Activated CD4-positive, alpha-beta T cell treated with anti-CD3 and anti-CD28 coated beads, Interleukin-2, amount 10 ng/mL, durations not matched to agents 24 days and 14 days (primary cell): ENCODE measurements around the gene RSAD1. TPM values are rescaled to one million over a fixed set of nuclear protein-coding genes. Genes with fewer than 3 reads are reported as not detected.

Experiments
- DNase-seq: peaks from one replicate; pipeline ENCODE4 v3.0.0; 2022
- H3K27ac Mint-ChIP-seq: one replicate; pipeline ENCODE4 v1.8.0; 2022; ENCODE audit warnings: mild to moderate bottlenecking, mixed read lengths
- H3K27me3 Mint-ChIP-seq: one replicate; pipeline ENCODE4 v1.8.0; 2022; ENCODE audit warnings: mixed read lengths
- H3K36me3 Mint-ChIP-seq: one replicate; pipeline ENCODE4 v1.8.0; 2022; ENCODE audit warnings: low read depth, mild to moderate bottlenecking, mixed read lengths
- H3K4me1 Mint-ChIP-seq: one replicate; pipeline ENCODE4 v1.8.0; 2021; ENCODE audit warnings: mixed read lengths
- H3K4me3 Mint-ChIP-seq: one replicate; pipeline ENCODE4 v1.8.0; 2022; ENCODE audit warnings: mild to moderate bottlenecking, moderate library complexity, mixed read lengths
- H3K9me3 Mint-ChIP-seq: one replicate; pipeline ENCODE4 v1.8.0; 2021; ENCODE audit warnings: mixed read lengths
- intact Hi-C: fragments of 100-400 bp; cut with micrococcal nuclease; formaldehyde crosslinking; loops from one replicate; pipeline ENCODE4 v1.15.1; 2023
- total RNA-seq: library from RNA; stranded (reverse); gene quantifications from 2 replicates; pipeline ENCODE4 v1.2.3, GENCODE V29; 2022

Gene RSAD1
- total RNA-seq, 1 donor from 2014 or later = 53.6 TPM

DNA sequence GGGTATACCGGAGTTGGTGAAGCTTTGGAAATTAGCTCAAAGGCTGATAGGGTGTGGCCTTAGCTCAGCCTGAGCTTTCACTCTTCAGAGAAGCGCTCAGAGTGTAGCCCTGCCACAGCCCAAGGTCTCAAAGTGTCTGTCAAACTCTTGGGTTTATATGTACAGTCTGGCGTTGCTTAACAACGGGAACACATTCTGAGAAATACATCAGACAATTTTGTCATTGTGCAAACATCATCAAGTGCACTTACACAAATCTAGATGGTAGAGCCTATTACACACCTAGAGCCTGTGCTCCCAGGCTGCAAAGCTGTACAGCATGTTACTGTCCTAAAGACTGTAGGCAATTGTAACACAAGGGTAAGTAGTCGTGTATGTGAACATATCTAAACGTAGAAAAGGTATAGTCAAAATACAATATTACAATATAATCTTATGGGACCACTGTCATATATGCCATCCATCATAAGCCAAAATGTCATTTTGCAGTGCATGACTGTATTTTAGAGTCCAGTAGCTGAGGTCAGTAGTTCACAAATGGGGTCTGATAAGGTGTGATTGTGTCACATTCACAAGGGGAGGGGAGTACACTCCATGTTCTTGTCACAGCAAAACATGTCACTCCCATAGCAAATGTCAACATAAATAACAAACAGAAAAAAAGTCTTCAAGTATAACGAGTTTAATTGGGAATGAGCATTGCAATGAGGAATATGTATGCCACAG, 30.6 kb upstream of the RSAD1 start:
- no peak for DNase-seq
- Mint-ChIP-seq H3K27me3 (no peaks in the 10 kb centered on the region), H3K4me3 (no peak overlapping the region), H3K9me3 (no peaks in the 10 kb centered on the region), H3K4me1 (peaks cover 2% of the 10 kb centered on the region), H3K27ac (no peak overlapping the region), H3K36me3 (no peaks in the 10 kb centered on the region)
- intact Hi-C loops = no loop called here

DNA sequence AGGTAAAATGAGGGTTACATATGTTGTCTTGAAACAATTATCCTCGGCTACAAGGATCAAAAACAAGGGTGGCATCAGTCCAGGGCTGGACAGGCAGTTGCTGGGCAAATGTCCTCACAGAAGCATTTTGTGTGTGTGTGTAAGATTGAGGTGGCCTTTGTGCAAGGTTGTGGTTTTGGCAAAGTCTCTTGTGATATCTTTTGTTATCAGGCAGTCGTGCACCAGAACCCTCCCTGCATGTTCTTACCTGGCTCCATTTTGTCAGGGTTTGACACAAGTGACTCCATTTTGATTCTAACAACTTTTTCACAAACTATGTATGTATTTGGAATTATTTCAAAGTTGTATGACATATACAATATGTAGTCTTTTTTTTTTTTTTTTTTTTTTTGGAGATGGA, 30.0 kb upstream of the RSAD1 start:
- intact Hi-C loops = no loop called here
- H3K27me3 Mint-ChIP-seq = no peaks in the 10 kb centered on the region
- no peak overlapping the region for H3K4me3 Mint-ChIP-seq
- DNase-seq = no peak
- peaks cover 2% of the 10 kb centered on the region for H3K4me1 Mint-ChIP-seq
- no peaks in the 10 kb centered on the region for H3K9me3 Mint-ChIP-seq
- H3K27ac Mint-ChIP-seq = no peak overlapping the region
- H3K36me3 Mint-ChIP-seq = no peaks in the 10 kb centered on the region

DNA sequence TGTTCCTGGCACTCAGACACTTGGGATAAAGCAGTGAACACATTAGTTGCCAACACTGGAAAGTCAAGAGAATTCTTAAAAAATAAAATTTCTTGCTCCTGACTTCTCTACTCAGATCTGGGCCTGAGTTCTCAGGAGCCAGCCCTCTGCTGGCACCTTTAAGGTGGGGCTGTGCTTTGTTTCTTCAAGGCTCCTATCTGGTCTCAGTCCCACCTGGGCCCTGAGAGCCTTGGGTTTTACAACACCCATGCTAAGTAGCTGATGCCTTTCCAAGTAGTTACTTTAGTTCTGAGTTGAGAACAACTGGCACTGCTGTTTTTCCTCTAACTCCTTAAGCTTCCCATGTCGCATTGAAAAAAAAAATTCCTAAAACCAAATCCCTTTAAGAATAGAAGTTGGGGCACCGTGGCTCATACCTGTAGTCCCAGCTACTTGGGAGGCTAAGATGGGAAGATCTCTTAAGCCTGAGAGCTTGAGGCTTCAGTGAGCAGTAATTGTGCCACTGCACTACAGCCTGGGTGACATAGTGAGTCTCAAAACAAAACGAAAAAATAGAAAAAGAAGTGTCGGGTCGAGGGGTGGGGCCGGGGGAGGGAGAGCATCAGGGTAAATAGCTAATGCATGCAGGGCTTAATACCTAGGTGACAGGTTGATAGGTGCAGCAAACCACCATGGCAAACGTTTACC, 26.6 kb upstream of the RSAD1 start:
- no peak for DNase-seq
- Mint-ChIP-seq H3K27me3 (no peaks in the 10 kb centered on the region), H3K4me3 (no peak overlapping the region), H3K27ac (no peak overlapping the region), H3K4me1 (peaks cover 2% of the 10 kb centered on the region), H3K36me3 (no peaks in the 10 kb centered on the region), H3K9me3 (no peaks in the 10 kb centered on the region)
- intact Hi-C loops = no loop called here

DNA sequence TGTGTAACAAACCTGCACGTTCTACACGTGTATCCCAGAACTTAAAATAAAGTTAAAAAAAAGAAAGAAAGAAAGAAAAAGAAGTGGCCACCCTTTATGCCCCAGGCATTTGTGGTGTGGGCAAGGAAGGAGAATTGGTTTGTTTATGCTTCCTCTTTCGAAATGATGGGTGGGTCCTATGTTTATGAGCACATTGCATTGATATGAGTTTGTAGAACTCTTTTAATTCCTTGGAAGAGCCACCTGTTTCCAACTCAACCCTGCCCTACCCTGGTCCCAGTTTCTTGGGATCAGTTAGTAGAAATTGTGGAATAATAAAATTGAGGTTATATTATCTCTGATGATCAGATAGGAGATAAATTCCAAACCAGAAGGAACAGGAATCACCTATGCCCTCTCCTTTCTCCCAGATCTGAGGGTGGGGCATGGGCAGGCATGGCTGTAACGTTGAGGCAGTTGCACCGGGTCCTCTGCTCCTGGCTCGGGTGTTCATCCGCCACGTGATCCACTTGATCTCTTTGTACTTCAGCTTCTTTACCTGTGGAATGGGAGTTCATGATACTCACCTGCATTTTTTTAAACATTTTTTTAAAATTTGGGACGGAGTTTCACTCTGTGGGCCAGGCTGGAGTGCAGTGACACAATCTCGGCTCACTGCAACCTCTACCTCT, 25.9 kb upstream of the RSAD1 start:
- Mint-ChIP-seq H3K9me3 (no peaks in the 10 kb centered on the region), H3K36me3 (no peaks in the 10 kb centered on the region)
- intact Hi-C loops = no loop called here

DNA sequence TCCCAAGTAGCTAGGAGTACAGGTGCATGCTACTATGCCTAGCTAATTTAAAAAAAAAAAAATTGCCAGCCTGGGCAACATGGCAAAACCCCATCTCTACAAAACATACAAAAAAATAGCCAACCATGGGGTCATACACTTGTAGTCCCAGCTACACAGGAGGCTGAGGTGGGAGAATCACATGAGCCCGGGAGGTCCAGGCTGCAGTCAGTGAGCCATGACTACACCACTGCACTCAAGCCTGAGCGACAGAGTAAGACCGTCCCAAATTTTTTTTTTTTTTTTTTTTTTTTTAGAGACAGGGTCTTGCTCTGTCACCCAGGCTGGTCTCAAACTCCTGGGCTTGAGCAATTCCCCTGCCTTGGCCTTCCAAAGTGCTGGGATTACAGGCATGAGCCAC, 24.8 kb upstream of the RSAD1 start:
- Mint-ChIP-seq H3K36me3 (no peaks in the 10 kb centered on the region), H3K9me3 (no peaks in the 10 kb centered on the region), H3K27ac (no peak overlapping the region), H3K4me3 (no peak overlapping the region), H3K4me1 (peaks cover 2% of the 10 kb centered on the region), H3K27me3 (no peaks in the 10 kb centered on the region)
- no peak for DNase-seq
- intact Hi-C loops = no loop called here

More for the DNA sequence above, 25.9 kb upstream of the RSAD1 start:
- Mint-ChIP-seq H3K4me3 (no peak overlapping the region), H3K4me1 (peaks cover 2% of the 10 kb centered on the region), H3K27me3 (no peaks in the 10 kb centered on the region), H3K27ac (no peak overlapping the region)
- DNase-seq = no peak

DNA sequence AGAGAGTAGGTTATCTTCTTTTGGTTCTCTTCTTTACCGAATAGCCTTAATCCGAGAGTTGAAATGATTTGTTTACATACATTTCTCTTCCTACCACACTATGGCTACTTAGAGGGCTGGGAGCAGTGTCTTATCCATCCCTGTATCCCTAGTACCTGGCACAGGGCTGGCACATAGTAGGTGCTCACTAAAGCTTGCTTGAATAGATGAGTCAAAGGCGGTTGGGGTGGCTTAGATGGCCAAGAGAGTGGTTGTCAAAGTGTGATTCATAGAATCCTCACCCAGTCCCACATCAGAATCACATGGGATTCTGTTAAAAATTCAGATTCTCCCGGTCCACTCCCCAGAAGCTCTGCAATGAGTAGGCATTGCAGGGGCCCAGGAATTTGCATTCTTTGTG, 21.0 kb upstream of the RSAD1 start:
- Mint-ChIP-seq H3K4me1 (no peaks in the 10 kb centered on the region), H3K27me3 (no peaks in the 10 kb centered on the region), H3K36me3 (no peaks in the 10 kb centered on the region), H3K4me3 (no peak overlapping the region), H3K27ac (no peak overlapping the region), H3K9me3 (no peaks in the 10 kb centered on the region)
- intact Hi-C loops = no loop called here
- DNase-seq = no peak

DNA sequence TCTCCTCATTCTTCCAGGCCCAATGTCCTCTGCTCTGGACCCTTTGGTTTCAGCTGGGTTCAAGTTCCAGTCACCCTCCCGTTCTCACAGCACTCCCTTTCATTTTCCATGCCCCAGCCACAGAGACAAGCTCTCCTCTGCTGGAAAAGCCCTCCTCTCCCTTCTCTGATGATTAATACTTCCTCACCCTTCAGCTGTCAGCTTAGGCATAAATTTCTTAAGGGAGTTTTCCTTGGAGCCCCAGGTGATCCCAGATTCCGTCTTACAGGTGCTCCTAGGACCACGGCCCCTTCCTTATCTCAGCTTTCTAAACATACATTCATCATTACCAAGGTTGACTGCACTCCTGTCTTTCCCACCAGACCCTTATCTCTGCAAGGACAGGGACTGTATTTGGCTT, 20.4 kb upstream of the RSAD1 start:
- H3K36me3 Mint-ChIP-seq = no peaks in the 10 kb centered on the region
- intact Hi-C loops = no loop called here
- no peaks in the 10 kb centered on the region for H3K9me3 Mint-ChIP-seq
- no peaks in the 10 kb centered on the region for H3K27me3 Mint-ChIP-seq
- no peak for DNase-seq
- H3K4me3 Mint-ChIP-seq = no peak overlapping the region
- no peaks in the 10 kb centered on the region for H3K4me1 Mint-ChIP-seq
- no peak overlapping the region for H3K27ac Mint-ChIP-seq

DNA sequence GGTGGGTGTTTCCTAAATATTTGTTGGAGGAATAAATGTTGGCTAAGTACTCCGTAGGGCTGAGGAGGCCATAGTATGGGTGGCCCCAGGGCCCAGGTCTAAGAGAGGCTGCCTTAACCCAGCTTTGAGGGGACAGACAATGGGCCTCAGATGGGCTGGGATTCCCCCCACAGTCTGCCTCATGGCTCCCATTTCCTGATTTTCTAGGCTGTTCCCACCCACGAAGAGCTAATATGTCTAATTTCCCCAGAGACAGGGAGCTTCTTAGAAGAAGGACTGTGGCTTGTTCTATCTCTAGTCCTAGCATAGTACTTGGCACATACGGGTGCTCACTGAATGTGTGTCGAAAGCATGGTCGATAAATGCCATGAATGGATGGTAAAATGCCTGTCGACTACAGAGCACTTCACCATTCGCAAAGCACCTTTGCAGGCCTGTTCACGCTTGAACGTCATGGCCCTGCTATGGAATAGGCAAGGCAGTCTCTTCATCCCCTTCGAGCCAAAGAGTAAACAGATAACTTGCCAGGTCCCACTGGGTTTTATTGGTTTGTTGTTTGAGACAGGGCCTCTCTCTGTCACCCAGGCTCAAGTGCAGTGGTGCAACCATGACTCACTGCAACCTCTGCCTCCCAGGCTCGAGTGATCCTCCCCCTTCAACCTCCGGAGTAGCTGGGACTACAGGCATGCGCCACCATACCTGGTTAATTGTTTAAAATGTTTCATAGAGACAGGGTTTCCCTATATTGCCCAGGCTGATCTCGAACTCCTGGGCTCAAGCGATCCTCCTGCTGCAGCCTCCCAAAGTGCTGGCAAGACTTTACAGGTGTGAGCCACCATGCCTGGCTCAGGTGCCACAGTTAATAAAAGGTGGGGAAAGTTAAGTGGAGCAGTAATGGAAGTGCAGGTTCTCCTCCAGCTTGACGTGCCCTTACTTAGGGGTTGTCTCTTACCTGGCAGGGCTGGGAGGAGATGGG, 19.7 kb upstream of the RSAD1 start:
- DNase-seq = no peak
- no peaks in the 10 kb centered on the region for H3K27me3 Mint-ChIP-seq
- intact Hi-C loops = no loop called here
- no peak overlapping the region for H3K27ac Mint-ChIP-seq
- H3K36me3 Mint-ChIP-seq = no peaks in the 10 kb centered on the region
- H3K4me3 Mint-ChIP-seq = no peak overlapping the region
- H3K9me3 Mint-ChIP-seq = no peaks in the 10 kb centered on the region
- H3K4me1 Mint-ChIP-seq = no peaks in the 10 kb centered on the region

DNA sequence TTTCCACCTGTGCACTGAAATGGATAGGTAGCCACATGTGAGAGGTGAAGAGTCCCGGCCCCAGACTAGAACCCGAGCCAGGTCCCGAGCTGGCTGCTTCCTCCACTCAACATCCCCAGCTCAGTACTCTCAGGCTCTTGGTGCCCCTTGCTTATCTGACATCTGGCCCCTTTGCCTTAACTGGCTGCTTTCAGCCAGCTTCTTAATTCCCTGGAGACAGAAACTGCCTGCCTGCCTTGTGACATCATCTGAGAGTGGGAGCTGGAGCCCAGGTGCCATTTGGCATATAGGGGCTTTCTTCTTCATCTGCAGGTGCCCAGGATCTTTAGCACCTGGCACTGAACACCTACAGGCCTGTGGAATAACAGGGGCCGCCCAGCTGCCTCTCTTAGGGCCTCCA, 18.9 kb upstream of the RSAD1 start:
- no peak for DNase-seq

DNA sequence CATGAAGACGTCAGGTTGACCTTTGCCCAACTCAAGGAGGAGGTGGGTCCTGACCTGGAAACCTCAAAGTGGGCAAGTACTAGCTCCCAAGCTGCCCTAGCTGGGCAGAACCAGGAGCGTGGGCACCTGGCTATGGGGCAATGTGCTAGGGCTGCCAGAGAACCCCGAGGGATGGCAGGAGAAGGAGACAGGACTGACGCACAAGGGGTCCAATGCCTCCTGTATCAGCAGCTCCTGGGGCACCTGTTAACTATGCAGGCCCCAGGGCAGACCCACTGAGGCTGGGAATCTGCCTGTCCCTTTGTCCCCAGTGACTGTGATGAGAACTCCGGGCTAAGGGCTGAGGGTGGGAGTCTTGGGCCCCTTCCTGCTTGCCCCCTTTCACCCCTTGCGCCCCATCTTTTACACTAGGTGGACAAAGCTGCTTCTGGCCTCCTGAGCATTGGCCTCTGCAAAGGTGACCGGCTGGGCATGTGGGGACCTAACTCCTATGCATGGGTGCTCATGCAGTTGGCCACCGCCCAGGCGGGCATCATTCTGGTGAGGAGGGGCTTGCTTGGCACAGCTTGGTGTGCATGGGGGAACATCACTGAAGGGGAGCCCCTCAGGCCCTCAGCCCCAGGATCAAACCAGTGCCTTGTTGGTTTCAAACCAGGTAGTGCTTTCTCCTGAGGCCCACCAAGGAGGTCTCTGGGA, 17.7 kb upstream of the RSAD1 start:
- Mint-ChIP-seq H3K27me3 (no peaks in the 10 kb centered on the region), H3K9me3 (no peaks in the 10 kb centered on the region), H3K4me1 (no peaks in the 10 kb centered on the region), H3K4me3 (no peak overlapping the region), H3K36me3 (no peaks in the 10 kb centered on the region), H3K27ac (no peak overlapping the region)
- intact Hi-C loops = no loop called here
- no peak for DNase-seq

More for the DNA sequence above, 18.9 kb upstream of the RSAD1 start:
- Mint-ChIP-seq H3K4me1 (no peaks in the 10 kb centered on the region), H3K27ac (no peak overlapping the region), H3K4me3 (no peak overlapping the region), H3K9me3 (no peaks in the 10 kb centered on the region), H3K27me3 (no peaks in the 10 kb centered on the region), H3K36me3 (no peaks in the 10 kb centered on the region)
- intact Hi-C loops = no loop called here

DNA sequence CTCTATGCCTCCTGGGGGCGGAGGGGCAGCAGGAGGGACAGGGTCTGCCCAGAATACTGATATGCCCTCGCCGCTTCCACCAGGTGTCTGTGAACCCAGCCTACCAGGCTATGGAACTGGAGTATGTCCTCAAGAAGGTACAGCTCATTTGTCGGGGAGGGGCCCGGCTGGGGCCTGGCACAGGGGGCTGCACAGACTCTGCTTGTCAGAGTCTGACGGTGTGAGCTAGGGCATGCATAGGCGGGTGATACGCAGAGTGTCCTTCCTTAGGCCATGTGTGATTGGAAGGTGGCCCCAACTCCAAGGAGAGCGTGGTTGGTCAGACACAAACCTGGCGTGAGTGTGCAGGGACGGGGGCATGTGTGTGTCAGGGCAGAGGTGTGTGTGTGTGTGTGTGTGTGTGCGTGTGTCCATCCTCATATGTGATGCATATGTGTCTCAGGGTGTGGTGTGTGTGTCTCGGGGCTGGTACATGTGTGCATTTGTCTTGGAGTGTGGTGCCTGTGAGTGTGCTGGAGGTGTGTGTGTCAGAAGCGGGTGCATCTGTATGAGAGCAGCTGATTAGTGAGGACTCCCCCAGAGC, 17.0 kb upstream of the RSAD1 start:
- Mint-ChIP-seq H3K4me3 (no peak overlapping the region), H3K27ac (no peak overlapping the region), H3K36me3 (no peaks in the 10 kb centered on the region), H3K9me3 (no peaks in the 10 kb centered on the region), H3K4me1 (no peaks in the 10 kb centered on the region), H3K27me3 (no peaks in the 10 kb centered on the region)
- intact Hi-C loops = no loop called here
- DNase-seq = no peak

DNA sequence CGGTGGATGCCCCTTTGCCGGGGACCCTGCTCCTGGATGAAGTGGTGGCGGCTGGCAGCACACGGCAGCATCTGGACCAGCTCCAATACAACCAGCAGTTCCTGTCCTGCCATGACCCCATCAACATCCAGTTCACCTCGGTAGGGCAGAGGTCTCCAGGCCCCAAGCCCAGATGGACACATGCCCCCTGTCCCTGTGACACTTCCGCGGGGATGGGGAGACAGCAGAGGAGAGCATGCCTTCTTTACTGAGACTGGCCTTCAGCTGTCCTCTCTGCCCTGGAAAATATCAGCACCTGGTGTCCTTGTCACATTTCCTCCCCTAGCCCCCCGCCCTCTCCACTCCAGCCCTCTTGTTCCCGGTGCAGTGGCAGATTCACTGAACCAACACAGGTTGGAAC, 16.2 kb upstream of the RSAD1 start:
- Mint-ChIP-seq H3K27ac (no peak overlapping the region), H3K36me3 (no peaks in the 10 kb centered on the region), H3K9me3 (no peaks in the 10 kb centered on the region), H3K4me1 (no peaks in the 10 kb centered on the region), H3K27me3 (peaks cover under 1% of the 10 kb centered on the region), H3K4me3 (no peak overlapping the region)
- intact Hi-C loops = no loop called here
- DNase-seq = no peak

DNA sequence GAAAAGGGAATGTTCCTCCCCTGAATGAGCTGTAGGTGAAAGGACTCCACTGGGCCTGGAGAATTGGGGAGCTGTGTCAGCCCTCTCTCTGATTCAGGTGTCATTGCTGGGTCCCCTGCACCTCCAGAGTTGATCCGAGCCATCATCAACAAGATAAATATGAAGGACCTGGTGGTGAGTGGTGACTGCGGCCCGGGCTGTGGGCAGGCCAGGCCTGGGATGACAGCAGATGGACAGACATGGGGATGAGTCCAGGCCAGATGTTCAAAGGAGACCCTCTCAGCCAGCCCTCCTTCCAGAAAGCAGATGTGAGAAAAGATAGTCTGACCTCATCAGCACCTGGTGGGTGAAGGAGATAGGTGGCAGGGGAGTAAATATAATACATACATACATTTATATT, 14.5 kb upstream of the RSAD1 start:
- Mint-ChIP-seq H3K4me1 (peaks cover 2% of the 10 kb centered on the region), H3K27ac (no peak overlapping the region), H3K36me3 (no peaks in the 10 kb centered on the region), H3K9me3 (no peaks in the 10 kb centered on the region), H3K4me3 (no peak overlapping the region), H3K27me3 (peaks cover 11% of the 10 kb centered on the region)
- no peak for DNase-seq
- intact Hi-C loops = no loop called here
